ENCODE measurements around the gene PLIN3.

The PLIN3 gene

DNA sequence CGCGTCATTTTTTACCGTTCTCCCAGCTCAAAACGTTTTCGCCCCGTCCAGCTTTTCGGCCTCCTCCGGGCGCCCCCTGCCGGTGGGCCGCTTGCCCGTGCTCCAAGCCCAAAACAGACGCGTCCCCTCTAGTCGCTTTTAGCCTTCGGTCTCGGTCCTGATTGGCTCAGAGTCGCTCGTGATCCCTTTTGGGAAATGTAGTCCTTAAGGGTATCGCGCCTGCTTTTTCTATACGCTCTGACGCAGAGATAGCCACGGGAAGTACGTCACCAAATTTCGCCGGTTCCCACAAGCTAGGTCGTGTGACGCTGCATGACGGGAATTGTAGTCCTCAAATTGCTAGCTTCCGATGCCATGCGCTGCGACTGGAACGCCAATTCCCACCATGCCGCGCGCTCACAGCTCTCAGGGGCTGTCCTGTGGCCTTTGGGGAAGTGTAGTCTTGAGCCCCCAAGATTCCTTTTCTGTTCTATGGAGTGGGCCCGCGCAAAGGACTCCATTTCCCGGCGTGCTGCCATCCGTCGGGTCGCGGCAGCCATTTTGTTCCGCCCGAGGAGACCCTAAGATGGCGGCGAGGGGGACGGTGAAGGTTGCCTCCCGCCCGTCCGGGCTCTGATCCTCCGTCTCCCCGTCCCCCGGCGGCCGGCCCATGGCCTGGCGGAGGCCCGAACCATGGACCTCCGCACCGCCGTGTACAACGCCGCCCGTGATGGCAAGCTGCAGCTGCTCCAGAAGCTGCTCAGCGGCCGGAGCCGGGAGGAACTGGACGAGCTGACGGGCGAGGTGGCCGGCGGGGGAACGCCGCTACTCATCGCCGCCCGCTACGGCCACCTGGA is 76.1 kb downstream of the PLIN3 start, which contains the start of gene FEM1A:
TSS of gene FEM1A (plus strand) at position 552 of the 836 bp plus-strand sequence. CDS start at position 673, 121 bp downstream.
- FAIRE-seq (peak; percentile 99), DNase-seq (ENCODE audit: extremely low spot score, insufficient read length, low read depth) (peak; percentile 91)
